ENCODE measurements around the gene GIPR.
"Not testable (repeated sequence)": the region's sequence is repeated elsewhere in the genome, so short reads cannot be mapped to it uniquely, and the experiment has no call there.

The GIPR gene

GRCh38 chr19:45645631-45646344 lies 22.2 kb upstream of the GIPR start:
- peak; percentile 89 for DNase-seq

GRCh38 chr19:45646345-45646698 lies 21.7 kb upstream of the GIPR start:
- no peak for DNase-seq

- DNase-seq = no peak
These were observed 17.3 kb upstream of the GIPR start for GRCh38 chr19:45650722-45651121.

GRCh38 chr19:45653634-45654033 lies 14.4 kb upstream of the GIPR start:
- no peak for DNase-seq

DNA sequence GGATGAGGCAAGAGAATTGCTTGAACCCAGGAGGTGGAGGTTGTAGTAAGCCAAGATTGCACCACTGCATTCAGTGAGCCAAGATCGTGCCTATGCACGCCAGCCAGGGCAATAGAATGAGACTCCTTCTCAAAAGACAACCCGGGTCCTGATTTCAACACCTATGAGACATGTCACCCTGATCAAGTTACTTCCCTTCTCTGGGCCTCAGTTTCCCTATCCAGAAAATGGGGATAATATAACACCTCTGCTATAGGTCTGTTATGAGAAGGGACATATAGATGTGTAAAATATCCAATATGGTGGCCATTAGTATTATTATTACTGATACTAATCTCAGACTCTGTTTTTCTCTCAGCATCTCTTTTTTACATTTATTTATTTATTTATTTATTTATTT lies 12.9 kb upstream of the GIPR start:
- DNase-seq = no peak

GRCh38 chr19:45657520-45658167 lies 10.4 kb upstream of the GIPR start:
- DNase-seq = no peak

- DNase-seq = no peak
These were observed 8.8 kb upstream of the GIPR start for GRCh38 chr19:45659096-45659729.

DNA sequence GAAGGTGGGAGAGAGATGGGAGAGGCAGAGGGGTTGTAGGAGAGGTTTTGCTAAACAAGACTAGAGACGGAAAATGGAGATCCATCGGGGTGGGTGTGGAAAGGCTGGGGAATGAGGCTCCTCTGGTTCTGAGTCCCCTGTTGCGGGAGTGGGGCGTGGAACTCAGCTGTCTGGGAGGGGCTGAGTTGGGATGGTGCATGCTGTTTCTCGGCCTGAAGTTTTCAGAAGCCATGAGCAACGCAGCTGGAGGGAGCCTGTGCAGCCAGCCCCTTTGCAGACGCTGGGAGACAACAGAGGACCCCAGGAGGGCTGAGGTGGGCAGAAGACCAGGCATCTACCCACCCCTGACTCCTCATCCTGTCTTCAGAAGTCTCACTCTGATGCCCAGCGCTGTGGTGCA lies 7.4 kb upstream of the GIPR start:
- DNase-seq = no peak

- DNase-seq = no peak
These were observed 4.2 kb upstream of the GIPR start for GRCh38 chr19:45663800-45664199.

GRCh38 chr19:45664575-45664974 lies 3.4 kb upstream of the GIPR start:
- no peak for DNase-seq

GRCh38 chr19:45668342-45668871 lies 386 bp downstream of the GIPR start:
- peak; percentile 20 for DNase-seq

DNA sequence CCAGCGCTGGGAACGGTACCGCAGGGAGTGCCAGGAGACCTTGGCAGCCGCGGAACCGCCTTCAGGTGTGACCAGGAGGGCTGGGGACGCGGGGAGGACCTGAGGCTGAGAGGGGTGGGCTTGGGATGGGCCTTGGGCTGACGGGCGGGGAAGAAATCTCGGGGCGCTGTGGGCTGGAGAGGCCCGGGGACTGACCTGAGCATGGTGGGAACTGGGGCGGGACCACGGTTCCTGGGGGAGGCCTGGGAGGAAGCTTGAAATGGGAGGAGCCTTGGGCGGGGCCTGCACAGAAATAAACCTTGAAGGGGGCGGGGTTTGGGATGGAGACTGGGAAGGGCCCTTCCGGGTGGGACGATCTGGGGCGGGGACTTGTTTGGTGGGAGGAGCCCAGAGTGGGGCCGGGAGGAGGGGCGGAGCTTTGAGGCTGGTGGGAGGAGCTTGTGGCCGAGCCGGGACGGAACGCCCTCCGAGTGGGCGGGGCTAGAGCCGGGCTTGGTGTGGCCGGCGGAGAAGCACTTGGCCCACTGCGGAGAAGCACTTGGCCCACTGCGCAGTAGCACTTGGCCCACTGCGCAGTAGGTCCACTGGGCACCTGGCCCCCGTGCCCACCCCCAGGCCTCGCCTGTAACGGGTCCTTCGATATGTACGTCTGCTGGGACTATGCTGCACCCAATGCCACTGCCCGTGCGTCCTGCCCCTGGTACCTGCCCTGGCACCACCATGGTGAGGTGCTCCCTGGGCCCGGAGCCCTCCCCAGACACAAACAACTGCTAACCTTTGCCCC lies 2.8 kb downstream of the GIPR start:
- peak; percentile 89 for DNase-seq

- DNase-seq = no peak
These were observed 6.9 kb downstream of the GIPR start for GRCh38 chr19:45674946-45675345.

DNA sequence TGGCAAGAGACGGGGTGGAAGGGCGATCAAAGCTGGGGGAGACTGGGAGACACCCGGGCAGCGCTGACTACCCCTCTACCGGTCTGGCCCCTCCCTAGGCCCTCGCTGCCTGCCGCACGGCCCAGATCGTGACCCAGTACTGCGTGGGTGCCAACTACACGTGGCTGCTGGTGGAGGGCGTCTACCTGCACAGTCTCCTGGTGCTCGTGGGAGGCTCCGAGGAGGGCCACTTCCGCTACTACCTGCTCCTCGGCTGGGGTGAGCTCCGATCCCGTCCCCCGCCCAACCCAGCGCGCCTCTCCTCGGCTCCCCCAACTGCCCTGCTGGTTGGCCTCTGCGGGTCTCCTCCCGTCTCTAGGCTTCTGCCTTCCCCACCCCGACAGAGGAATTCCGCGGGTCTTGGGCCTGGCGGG lies 8.8 kb downstream of the GIPR start:
- peak; percentile 19 for DNase-seq

- peak; percentile 81 for DNase-seq
These were observed 9.6 kb downstream of the GIPR start for GRCh38 chr19:45677351-45678230.

- peak; percentile 93 for DNase-seq
These were observed 13.5 kb downstream of the GIPR start for GRCh38 chr19:45681391-45682015.

DNA sequence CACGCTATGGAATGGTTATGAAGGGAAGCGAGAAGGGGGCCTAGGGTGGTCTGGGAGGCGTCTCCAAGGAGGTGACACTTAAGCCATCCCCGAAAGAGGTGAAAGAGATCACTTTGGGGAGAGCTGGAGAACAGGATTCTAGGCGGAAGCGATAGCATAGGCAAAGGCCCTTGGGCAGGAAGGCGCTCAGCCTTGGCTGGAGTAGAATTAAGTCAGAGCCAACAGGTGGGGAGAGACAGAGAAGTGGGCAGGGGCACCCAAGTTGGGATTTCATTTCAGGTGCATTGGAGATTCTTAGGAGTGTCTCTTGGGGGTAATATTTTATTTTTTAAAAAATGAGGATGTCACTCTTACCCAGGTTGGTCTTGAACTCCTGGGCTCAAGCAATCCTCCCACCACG lies 14.1 kb downstream of the GIPR start:
- no peak for DNase-seq

DNA sequence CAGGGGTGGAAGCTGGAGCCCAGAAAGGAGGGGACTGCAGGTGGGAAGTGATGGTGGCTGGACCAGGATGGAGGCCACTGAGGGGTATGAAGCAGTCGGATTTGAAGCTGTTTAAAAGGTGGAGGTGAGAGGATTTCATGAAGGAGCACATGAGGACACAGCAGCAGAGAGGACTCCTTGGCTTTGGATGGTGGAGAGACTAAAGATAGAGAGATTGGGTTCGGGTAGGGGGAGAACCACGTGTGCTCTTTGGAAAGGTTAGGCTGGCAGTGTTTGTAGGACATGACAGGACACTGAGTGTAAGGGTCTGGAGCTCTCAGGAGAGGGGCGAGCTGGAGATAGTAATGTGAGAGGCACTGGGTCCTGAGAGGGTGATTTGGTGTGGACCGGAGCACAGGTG lies 14.9 kb downstream of the GIPR start:
- DNase-seq = no peak

- not testable (repeated sequence) for DNase-seq
These were observed 17.0 kb downstream of the GIPR start for GRCh38 chr19:45685045-45685444.

DNA sequence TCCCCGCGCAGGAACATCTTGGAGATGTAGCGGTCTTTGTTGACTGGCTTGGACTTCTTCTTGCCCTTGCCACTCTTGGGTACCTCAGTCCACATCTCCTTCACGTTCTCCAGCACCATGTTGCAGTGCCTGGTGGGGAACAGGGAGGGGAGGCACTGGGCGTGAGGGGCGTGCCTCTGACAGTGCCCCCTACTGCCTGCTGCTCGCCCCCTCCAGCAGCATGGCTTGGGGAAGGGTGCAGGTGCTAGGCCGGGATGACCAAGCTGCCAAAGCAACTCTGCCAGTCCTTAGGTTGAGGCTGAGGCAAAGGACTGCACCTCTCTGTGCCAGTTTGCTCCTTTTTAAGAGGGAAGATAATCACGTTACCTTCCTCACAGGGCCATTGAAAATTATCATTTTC lies 19.6 kb downstream of the GIPR start:
- DNase-seq = no peak

DNA sequence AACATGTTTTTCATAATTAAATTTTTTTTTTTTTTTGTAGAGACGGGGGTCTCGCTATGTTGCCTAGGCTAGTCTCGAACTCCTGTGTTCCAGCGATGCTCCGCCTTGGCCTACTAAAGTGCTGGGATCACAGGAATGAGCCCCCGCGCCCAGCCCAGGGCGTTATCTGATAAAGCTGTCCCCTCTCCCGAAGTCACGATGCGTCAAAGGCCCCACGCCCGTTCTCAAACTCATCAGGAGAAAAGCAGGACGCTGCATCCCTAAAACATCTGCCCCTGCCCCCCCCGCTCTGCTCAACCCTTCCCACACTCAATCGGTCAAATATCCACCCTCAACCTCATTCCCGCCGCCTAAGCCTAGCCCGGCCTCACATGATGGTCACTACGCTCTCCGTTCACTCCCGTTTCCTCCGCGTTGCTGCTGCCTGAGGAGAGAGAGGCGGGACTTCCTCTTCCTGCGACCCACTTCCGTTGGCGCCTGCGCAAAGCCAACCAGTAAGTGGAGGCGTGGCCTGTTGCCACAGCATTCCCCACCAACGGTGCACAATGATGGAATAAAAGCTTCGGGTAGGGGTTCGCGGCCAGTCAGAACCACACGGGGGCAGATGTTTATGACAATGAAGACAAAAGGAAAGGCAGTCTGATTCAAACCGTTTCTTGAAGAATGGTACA lies 23.6 kb downstream of the GIPR start, which contains the start of gene SNRPD2:
Gene SNRPD2, minus strand, starts transcription at position 438 of the 671 bp plus-strand sequence. Its CDS starts 65 bp downstream, at position 373.
- DNase-seq = peak; percentile 96

Data from activated CD4-positive, alpha-beta T cell treated with anti-CD3 and anti-CD28 coated beads, Interleukin-2, amount 50 U/mL, for 16 hours (primary cell).